BLaER1 treated with 17β-estradiol and CSF1 and Interleukin-3, amounts not matched to agents 10 nM and 100 nM (cell line): ENCODE results near the gene TNFRSF18.
"Not testable (repeated sequence)": the region's sequence is repeated elsewhere in the genome, so short reads cannot be mapped to it uniquely, and the experiment has no call there.

Experiments used
- H3K27ac ChIP-seq, 11 experiments: shearing (Covaris generic); formaldehyde crosslinking; 2 replicates each; pipeline ENCODE4 v1.8.1; 2022
- H3K27me3 ChIP-seq, 11 experiments: shearing (Covaris generic); formaldehyde crosslinking; 2 replicates each; pipeline ENCODE4 v1.8.1; 2022
- H3K36me3 ChIP-seq, 11 experiments: shearing (Covaris generic); formaldehyde crosslinking; 2 replicates each; pipeline ENCODE4 v1.8.1; 2022
- H3K4me1 ChIP-seq, 10 experiments: shearing (Covaris generic); formaldehyde crosslinking; 2 replicates each; pipeline ENCODE4 v1.8.1; 2022
- H3K4me2 ChIP-seq, 11 experiments: shearing (Covaris generic); formaldehyde crosslinking; 2 replicates each; pipeline ENCODE4 v1.8.1; 2022
- H3K4me3 ChIP-seq, 10 experiments: shearing (Covaris generic); formaldehyde crosslinking; 2 replicates each; pipeline ENCODE4 v1.8.1; 2022
- H3K9ac ChIP-seq, 11 experiments: shearing (Covaris generic); formaldehyde crosslinking; 2 replicates each; pipeline ENCODE4 v1.8.1; 2022
- H3K9me3 ChIP-seq, 11 experiments: shearing (Covaris generic); formaldehyde crosslinking; replicated peaks in 1 of 11; 2 replicates each; pipeline ENCODE4 v1.8.1; 2022
- H4K20me1 ChIP-seq, 11 experiments: shearing (Covaris generic); formaldehyde crosslinking; 2 replicates each; pipeline ENCODE4 v1.8.1; 2022
- Cebpa-rat ChIP-seq, 11 experiments: shearing (Covaris generic); IDR thresholded peaks; 2 replicates each; pipeline ENCODE4 v1.8.1; 2022

The TNFRSF18 gene

DNA sequence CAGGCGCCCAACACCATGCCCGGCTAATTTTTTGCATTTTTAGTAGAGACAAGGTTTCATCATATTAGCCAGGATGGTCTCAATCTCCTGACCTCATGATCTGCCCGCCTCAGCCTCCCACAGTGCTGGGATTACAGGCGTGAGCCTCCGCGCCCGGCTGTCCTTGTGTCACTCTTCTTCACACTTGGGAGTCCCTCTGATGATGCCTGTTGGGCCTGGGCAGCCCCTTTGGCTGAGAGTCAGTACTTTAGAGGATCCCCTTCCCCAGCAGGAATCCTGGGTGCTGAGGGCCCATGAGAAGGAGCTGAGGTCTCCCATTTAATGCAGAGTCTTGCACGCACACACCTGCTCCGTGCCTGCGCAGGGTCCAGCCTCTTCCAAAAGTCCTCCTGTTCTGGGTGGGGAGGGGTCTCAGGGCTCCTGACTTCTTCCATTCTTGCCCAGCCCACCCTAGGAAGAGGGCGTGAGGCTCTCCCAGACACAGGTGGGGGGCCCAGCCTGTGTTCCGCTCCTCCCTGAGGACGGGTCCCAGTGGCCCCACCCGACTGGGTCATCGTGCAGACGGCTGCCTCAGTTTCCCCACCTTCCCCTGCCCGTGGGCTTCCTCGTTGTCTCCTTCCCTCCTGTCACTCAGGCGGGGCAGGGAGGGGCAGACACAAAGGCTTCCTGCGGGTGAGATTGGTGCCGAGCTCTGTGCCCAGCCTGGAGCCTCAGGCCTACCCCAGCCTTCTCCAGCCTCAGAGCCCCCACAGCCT, 28.8 kb downstream of the TNFRSF18 start:
- Histone ChIP-seq H3K4me3 (no peak overlapping the region), H4K20me1 (peaks cover 0 to 30% (median 11%) of the 10 kb centered on the region in 11 experiments; a peak in 12 of 22 replicates), H3K27ac (no peak overlapping the region), H3K9ac (peak overlapping the region in 2 of 11 experiments; percentile 18 to 47; a peak in 1 of 22 replicates), H3K27me3 (peaks cover 0 to 86% (median 20%) of the 10 kb centered on the region in 11 experiments; a peak in 15 of 22 replicates), H3K36me3 (no peaks in the 10 kb centered on the region), H3K4me2 (peak overlapping the region in 9 of 11 experiments; percentile 6 to 97 (median 93); a peak in 17 of 22 replicates), H3K9me3 (no peaks in the 10 kb centered on the region), H3K4me1 (peaks cover 23 to 96% (median 91%) of the 10 kb centered on the region in 10 experiments; a peak in 19 of 20 replicates)
- TF ChIP-seq Cebpa-rat (IDR thresholded peaks at IDR 0.05) = no peak

GRCh38 chr1:1176931-1177330, 29.5 kb downstream of the TNFRSF18 start:
- peaks cover 22 to 96% (median 90%) of the 10 kb centered on the region in 10 experiments for H3K4me1 ChIP-seq
- H4K20me1 ChIP-seq = peaks cover 0 to 34% (median 11%) of the 10 kb centered on the region in 11 experiments; a peak in 12 of 22 replicates
- no peak for TF ChIP-seq Cebpa-rat (IDR thresholded peaks at IDR 0.05)
- H3K4me2 ChIP-seq = peak overlapping the region in 9 of 11 experiments; percentile 6 to 97 (median 93); a peak in 17 of 22 replicates
- no peak overlapping the region for H3K9ac ChIP-seq
- no peak overlapping the region for H3K4me3 ChIP-seq
- no peaks in the 10 kb centered on the region for H3K36me3 ChIP-seq
- no peak overlapping the region for H3K27ac ChIP-seq
- H3K27me3 ChIP-seq = peaks cover 0 to 85% (median 20%) of the 10 kb centered on the region in 11 experiments; a peak in 15 of 22 replicates
- H3K9me3 ChIP-seq = no peaks in the 10 kb centered on the region

DNA sequence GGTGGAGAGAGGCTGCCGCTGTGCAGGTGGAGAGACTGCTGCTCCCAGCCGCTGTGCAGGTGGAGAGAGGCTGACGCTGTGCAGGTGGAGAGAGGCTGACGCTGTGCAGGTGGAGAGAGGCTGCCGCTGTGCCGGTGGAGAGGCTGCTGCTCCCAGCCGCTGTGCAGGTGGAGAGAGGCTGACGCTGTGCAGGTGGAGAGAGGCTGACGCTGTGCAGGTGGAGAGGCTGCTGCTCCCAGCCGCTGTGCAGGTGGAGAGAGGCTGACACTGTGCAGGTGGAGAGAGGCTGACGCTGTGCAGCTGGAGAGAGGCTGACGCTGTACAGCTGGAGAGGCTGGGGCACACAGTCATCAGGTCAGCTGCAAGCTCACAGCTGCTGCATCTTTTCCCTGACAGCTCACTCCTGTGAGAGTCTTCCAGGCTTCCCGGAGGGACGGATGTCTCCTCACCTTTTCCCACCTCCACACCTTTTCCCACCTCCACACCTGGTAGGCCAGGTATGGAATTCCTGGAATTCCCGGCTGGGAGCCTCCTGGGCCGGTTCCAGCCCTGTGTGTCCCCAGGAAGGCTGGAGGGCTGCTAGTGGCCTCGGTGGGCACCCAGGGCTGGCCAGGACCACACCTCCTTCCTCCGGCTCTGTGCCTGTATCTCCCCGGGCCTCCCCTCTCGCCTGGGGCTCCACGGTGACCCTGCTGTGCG, 30.2 kb downstream of the TNFRSF18 start:
- not testable (repeated sequence) for H3K27ac ChIP-seq, H3K9ac ChIP-seq, H3K36me3 ChIP-seq, H3K4me3 ChIP-seq, H3K9me3 ChIP-seq
- Histone ChIP-seq H3K4me2 (peak overlapping the region in 8 of 11 experiments; percentile 52 to 97 (median 94); a peak in 15 of 22 replicates), H4K20me1 (peaks cover 0 to 41% (median 15%) of the 10 kb centered on the region in 11 experiments; a peak in 13 of 22 replicates), H3K4me1 (peaks cover 29 to 96% (median 90%) of the 10 kb centered on the region in 10 experiments), H3K27me3 (peaks cover 0 to 88% (median 21%) of the 10 kb centered on the region in 11 experiments; a peak in 15 of 22 replicates)

GRCh38 chr1:1175221-1176062, 30.9 kb downstream of the TNFRSF18 start:
- Histone ChIP-seq H4K20me1 (peaks cover 0 to 49% (median 20%) of the 10 kb centered on the region in 11 experiments; a peak in 13 of 22 replicates), H3K27ac (no peak overlapping the region), H3K9me3 (no peaks in the 10 kb centered on the region), H3K27me3 (peaks cover 0 to 96% (median 29%) of the 10 kb centered on the region in 11 experiments; a peak in 16 of 22 replicates), H3K4me2 (peak overlapping the region in 8 of 11 experiments; percentile 52 to 99 (median 94); a peak in 13 of 22 replicates), H3K4me1 (peaks cover 37 to 99% (median 95%) of the 10 kb centered on the region in 10 experiments), H3K9ac (no peak overlapping the region), H3K36me3 (no peaks in the 10 kb centered on the region), H3K4me3 (no peak overlapping the region)
- no peak for TF ChIP-seq Cebpa-rat (IDR thresholded peaks at IDR 0.05)

DNA sequence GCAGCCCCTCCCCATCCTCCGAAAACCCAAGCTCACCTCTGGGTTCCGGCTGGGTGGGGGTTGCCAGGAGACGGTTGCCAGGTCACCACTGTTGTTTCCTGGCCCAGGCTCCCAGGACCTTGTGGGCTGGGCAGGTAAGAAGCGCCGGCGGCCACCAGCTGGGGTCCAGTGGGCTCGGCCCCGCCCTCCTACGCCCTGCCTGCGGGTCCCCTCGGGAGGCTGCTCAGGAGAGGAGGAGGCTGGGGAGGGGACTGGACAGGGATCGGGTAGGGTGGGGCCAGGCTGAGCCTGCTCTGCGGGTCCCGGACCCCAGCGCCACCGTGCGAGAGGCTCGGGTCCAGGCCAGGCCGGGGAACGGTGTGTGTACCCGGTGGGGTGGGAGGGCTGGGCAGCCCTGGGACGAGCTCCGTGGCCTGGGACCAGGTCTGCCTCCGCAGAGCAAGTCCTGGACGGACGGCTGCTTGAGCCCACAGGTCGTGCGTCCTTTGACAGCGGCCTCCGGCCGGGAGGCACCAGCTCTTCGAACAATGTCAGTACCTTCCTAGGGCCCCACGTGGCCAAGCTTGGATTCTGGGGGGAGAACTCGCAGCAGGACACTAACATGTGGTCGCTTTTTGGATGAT, 32.5 kb downstream of the TNFRSF18 start, which contains the start of gene TTLL10:
Gene TTLL10, plus strand, starts transcription at position 88 of the 623 bp plus-strand sequence. CDS start 5,336 bp downstream, outside the sequence.
- H3K4me3 ChIP-seq = no peak within 1 kb of the TSS; a peak in 1 of 20 replicates
- H3K36me3 ChIP-seq = no peaks in the 10 kb centered on the region
- peaks cover 10 to 98% (median 42%) of the 10 kb centered on the region in 11 experiments; a peak in 20 of 22 replicates for H3K27me3 ChIP-seq
- H3K9me3 ChIP-seq = no peaks in the 10 kb centered on the region
- H3K9ac ChIP-seq = peak within 1 kb of the TSS in 2 of 11 experiments; percentile 21 to 48; a peak in 2 of 22 replicates
- TF ChIP-seq Cebpa-rat (IDR thresholded peaks at IDR 0.05) = no peak
- H4K20me1 ChIP-seq = peaks cover 0 to 47% (median 19%) of the 10 kb centered on the region in 11 experiments; a peak in 12 of 22 replicates
- no peak within 1 kb of the TSS for H3K27ac ChIP-seq
- peak within 1 kb of the TSS in 10 of 11 experiments; percentile 5 to 99 (median 84); a peak in 18 of 22 replicates for H3K4me2 ChIP-seq
- H3K4me1 ChIP-seq = peaks cover 38 to 100% (median 98%) of the 10 kb centered on the region in 10 experiments

DNA sequence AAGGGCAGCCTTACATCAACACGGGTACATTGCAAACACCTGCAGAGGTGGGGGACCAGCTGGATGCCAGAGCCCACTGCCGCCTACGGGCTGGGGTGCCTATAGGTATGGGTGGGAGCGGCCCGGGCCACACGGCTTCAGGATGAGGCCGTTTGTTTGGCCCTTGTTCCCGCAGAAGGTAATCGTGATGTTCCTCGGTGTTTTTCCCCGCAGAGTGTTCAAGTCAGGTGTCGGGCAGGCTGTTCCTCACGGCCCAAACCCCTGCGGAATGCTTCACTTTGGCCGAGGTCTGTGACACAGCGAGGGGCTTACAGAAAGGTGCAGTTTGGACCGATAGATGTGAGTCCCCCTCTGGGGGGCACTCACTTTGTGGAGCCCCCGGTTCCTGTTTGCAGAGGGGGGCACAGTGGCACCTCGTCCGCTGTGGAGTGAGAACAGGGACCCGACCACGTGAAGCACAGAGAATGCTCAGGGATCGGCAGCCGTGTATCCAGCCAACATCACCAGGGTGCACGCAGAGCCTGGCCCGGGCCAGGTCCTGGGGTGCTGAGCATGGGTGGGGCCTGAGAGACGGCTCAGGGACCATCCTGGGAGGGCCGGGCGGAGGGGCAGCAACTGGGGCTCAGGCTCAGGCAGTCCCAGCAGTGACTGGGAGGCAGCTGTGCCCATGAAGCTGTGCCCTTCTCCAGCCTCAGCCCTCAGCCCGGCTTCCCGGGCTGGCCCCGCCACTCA, 33.2 kb downstream of the TNFRSF18 start:
- H3K4me1 ChIP-seq = peaks cover 35 to 100% (median 97%) of the 10 kb centered on the region in 10 experiments
- H3K36me3 ChIP-seq = no peaks in the 10 kb centered on the region
- H3K9ac ChIP-seq = peak overlapping the region in 2 of 11 experiments; percentile 21 to 48; a peak in 2 of 22 replicates
- H4K20me1 ChIP-seq = peaks cover 0 to 43% (median 19%) of the 10 kb centered on the region in 11 experiments; a peak in 10 of 22 replicates
- H3K27me3 ChIP-seq = peaks cover 11 to 98% (median 47%) of the 10 kb centered on the region in 11 experiments; a peak in 20 of 22 replicates
- H3K9me3 ChIP-seq = no peaks in the 10 kb centered on the region
- no peak overlapping the region for H3K27ac ChIP-seq
- no peak overlapping the region; a peak in 1 of 20 replicates for H3K4me3 ChIP-seq
- peak overlapping the region in 10 of 11 experiments; percentile 5 to 99 (median 84); a peak in 18 of 22 replicates for H3K4me2 ChIP-seq
- no peak for TF ChIP-seq Cebpa-rat (IDR thresholded peaks at IDR 0.05)
